HG03378 (cell line): ENCODE results near the gene KRTAP1-3.
"Not testable (repeated sequence)": the region's sequence is repeated elsewhere in the genome, so short reads cannot be mapped to it uniquely, and the experiment has no call there.

ENCODE experiments used
- ATAC-seq: cut with Tn5 transposase; IDR thresholded peaks from one replicate; pipeline ENCODE4 v1.9.1; 2021; ENCODE audit warnings: mild to moderate bottlenecking, moderate library complexity; ENCODE audit not compliant: unreplicated experiment

The KRTAP1-3 gene

GRCh38 chr17:41054556-41054955, 19.9 kb upstream of the KRTAP1-3 start:
- ATAC-seq: not testable (repeated sequence)

- ATAC-seq: no peak
These were observed 19.4 kb upstream of the KRTAP1-3 start for GRCh38 chr17:41054025-41054424.

GRCh38 chr17:41052566-41052965, 17.9 kb upstream of the KRTAP1-3 start:
- no peak for ATAC-seq

DNA sequence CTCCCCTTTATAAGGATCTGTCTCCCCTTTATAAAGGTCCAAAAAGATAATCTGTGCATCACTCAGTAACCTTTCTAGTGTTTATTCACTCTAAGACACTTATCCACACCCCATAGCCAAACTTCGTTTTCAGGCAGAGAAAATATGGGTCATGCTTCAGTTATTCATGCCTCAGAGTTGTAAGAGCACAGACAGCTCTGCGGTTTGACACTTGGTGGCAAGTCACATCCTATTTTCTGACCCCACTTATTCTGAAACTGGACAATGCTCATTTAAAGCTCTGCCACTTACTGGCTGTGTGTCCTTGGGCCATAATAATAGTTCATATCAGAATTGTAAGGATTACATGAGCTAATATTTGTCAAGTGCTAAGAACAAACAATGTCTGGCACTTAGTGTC, 14.4 kb upstream of the KRTAP1-3 start:
- no peak for ATAC-seq

GRCh38 chr17:41048441-41048840, 13.8 kb upstream of the KRTAP1-3 start:
- no peak for ATAC-seq

- ATAC-seq: not testable (repeated sequence)
These were observed 12.2 kb upstream of the KRTAP1-3 start, which contains the start of gene KRTAP2-1 for GRCh38 chr17:41046735-41047465. Gene KRTAP2-1, minus strand, starts transcription at chr17:41047316. Its CDS starts 49 bp downstream, at chr17:41047267.

DNA sequence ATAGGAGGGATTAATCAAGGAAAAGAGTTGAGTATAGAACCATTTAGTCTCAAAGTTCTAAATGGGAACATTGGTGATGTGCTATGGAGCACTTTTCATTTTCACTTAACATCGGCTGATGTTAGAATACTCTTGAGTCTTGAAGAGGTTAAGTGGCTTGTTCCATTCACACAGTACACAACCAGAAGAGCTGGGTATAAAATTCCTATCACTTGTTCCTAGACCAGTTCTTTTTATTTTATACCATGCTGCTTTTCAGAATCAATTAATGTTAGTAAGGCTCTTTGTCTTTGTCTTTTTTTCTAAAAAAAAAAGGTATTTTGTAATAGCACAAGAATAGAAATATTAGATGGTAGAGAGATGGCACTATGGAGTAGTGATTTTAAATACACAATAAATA, 8.3 kb upstream of the KRTAP1-3 start:
- no peak for ATAC-seq

- not testable (repeated sequence) for ATAC-seq
These were observed 6.3 kb upstream of the KRTAP1-3 start, which contains the start of gene KRTAP1-1 for GRCh38 chr17:41040783-41041571. Gene KRTAP1-1, minus strand, starts transcription at chr17:41041450. Its CDS starts 53 bp downstream, at chr17:41041397.

- no peak for ATAC-seq
These were observed 3.2 kb upstream of the KRTAP1-3 start for GRCh38 chr17:41037853-41038350.

GRCh38 chr17:41029633-41030245, 4.9 kb downstream of the KRTAP1-3 start, which contains the start of gene KRTAP1-4:
Gene KRTAP1-4, minus strand, starts transcription at chr17:41030195. Its CDS starts 117 bp downstream, at chr17:41030078.
- ATAC-seq: no peak

DNA sequence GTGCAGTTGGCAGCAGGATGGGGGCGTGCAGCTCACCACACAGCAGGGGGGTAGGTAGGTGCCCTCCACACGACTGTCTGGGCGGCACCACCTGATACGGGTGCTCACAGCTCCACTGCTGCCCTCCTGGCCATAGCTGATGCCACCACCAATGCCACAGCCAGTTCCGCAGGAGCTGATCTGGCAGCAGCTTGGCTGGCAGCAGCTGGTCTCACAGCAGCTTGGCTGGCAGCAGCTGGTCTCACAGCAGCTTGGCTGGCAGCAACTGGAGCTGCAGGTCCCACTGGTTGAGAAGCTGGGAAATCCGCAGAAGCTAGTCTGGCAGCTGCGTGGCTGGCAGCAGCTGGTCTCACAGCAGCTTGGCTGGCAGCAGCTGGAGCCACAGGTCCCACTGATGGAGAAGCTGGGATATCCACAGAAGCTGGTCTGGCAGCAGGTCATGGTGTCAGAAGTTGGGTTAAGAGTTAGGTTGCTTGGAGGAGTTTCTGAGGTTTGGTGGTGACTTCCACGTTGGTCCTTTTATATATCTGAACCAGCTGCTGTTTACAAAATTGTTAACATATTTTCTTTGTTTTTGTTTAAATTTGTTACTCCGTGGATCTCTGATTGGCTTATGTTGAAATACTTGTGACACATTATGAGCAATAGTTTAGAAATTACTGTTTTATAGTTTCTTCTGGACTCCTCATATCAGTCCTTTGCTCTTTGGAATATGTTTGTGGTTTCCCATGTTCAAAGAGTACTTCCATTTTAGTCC, 7.8 kb downstream of the KRTAP1-3 start, which contains the start of gene KRTAP1-5:
Gene KRTAP1-5 (minus strand): TSS at position 494 of the 757 bp plus-strand sequence. CDS start 53 bp downstream, at position 441.
- no peak for ATAC-seq

- no peak for ATAC-seq
These were observed 10.0 kb downstream of the KRTAP1-3 start for GRCh38 chr17:41024697-41025096.

GRCh38 chr17:41020336-41020735, 14.3 kb downstream of the KRTAP1-3 start:
- ATAC-seq: no peak

- ATAC-seq: no peak
These were observed 15.3 kb downstream of the KRTAP1-3 start for GRCh38 chr17:41019415-41019814.

DNA sequence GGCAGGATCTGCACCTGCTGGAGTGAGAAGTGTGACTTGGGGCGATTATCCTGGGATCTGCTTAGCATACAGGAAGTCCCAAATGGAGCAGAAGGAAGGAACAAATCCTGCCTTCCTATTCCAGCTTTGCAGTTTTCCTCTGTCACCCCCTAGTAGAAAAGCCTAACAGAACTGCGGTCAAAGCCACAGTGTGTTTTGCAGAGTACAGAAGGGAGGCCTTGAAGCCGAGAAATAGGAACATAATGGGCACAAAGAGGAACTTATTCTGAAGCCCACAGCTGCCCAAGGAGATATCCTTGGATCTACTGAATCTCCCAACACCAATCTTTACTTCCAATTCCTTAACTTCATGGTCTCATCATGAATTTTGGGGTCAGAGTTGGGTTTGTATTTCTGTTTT, 16.1 kb downstream of the KRTAP1-3 start:
- ATAC-seq: no peak

GRCh38 chr17:41016578-41017215, 18.0 kb downstream of the KRTAP1-3 start:
- no peak for ATAC-seq

DNA sequence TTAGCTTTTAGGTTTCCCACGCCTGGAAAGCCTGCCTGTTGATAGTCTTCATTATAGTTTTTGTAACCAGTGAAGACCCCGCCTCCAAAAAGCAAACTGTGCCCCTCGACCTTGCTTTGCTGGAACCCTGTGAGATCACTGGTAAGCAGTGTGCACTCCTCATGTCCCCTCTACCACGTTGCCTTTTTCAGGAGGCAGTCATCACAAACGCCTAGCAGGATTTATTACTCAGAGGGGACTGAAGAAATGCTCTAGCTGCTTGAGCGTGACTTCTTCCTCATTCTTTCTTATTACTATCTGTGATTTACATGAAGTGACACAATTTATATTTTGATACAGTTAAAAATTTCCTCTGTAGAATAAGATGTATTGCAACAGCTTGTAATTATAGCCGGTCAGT, 19.2 kb downstream of the KRTAP1-3 start:
- no peak for ATAC-seq

- no peak for ATAC-seq
These were observed 21.1 kb downstream of the KRTAP1-3 start for GRCh38 chr17:41013606-41014005.

DNA sequence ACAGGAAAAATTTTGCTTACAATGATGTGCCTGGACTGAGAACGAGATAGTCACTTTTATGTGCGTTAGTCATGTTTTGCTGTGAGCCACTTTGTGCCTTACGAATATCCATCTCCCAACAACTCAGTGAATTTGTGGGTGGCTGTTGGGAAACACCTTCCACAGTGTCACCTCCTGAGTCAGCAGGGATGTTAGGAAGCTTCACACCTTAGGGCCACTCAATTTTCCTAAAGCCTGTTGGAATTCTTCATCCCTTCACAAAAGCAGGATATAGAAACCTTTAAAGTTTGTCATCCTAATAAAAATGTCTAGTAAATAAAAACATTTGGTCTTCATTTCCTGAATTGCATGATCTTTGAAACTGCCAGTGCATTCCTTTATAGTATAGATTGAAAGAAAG, 21.5 kb downstream of the KRTAP1-3 start:
- ATAC-seq: no peak
